Neuronal stem cell (in vitro differentiated cells): ENCODE data around the gene FAM107B.

Experiments used
- DNase-seq: peaks from one replicate; pipeline ENCODE4 v3.0.0-alpha.2; 2013; ENCODE audit warnings: low spot score
- H2AFZ ChIP-seq: one replicate; pipeline ENCODE4 v1.6.1; 2013; ENCODE audit warnings: mild to moderate bottlenecking, low read length, inconsistent platforms
- H2AK5ac ChIP-seq: 2 replicates; pipeline ENCODE4 v1.6.1; 2013; ENCODE audit warnings: low read depth, mild to moderate bottlenecking, inconsistent platforms, low read length, moderate library complexity, mixed read lengths
- H2BK120ac ChIP-seq: 2 replicates; pipeline ENCODE4 v1.6.1; 2013; ENCODE audit warnings: low read depth, mild to moderate bottlenecking, inconsistent platforms, low read length, moderate library complexity, mixed read lengths
- H2BK12ac ChIP-seq: one replicate; pipeline ENCODE4 v1.6.1; 2013; ENCODE audit warnings: low read length, inconsistent platforms
- H2BK15ac ChIP-seq: 2 replicates; pipeline ENCODE4 v1.6.1; 2013; ENCODE audit warnings: mild to moderate bottlenecking, low read length, inconsistent platforms, mixed read lengths
- H2BK5ac ChIP-seq: one replicate; pipeline ENCODE4 v1.6.1; 2013; ENCODE audit warnings: inconsistent platforms, mild to moderate bottlenecking, low read length, moderate library complexity
- H3K14ac ChIP-seq: one replicate; pipeline ENCODE4 v1.6.1; 2013; ENCODE audit warnings: low read length, inconsistent platforms
- H3K18ac ChIP-seq: 2 replicates; pipeline ENCODE4 v1.6.1; 2013; ENCODE audit warnings: low read length, inconsistent platforms
- H3K23ac ChIP-seq: 2 replicates; pipeline ENCODE4 v1.6.1; 2013; ENCODE audit warnings: low read depth, mild to moderate bottlenecking, mixed read lengths, low read length, inconsistent platforms; ENCODE audit not compliant: poor library complexity
- H3K27ac ChIP-seq: replicated peaks from 3 replicates; pipeline ENCODE4 v1.5.1; 2013; ENCODE audit warnings: low read length, inconsistent platforms
- H3K27me3 ChIP-seq, 3 experiments: 2 replicates each; pipeline ENCODE4 v1.6.1; 2013; ENCODE audit warnings: low read length in 3 of 3, mild to moderate bottlenecking in 2 of 3, inconsistent platforms in 1 of 3, low read depth in 1 of 3, mixed read lengths in 1 of 3, moderate library complexity in 1 of 3; ENCODE audit not compliant: control insufficient read depth in 3 of 3, insufficient read depth in 3 of 3
- H3K36me3 ChIP-seq, 2 donors: replicated peaks in 1 of 2; 2 replicates each; pipeline ENCODE4 v1.6.1; 2013; ENCODE audit warnings: low read length in 2 of 2; ENCODE audit not compliant: control insufficient read depth in 2 of 2, insufficient read depth in 2 of 2
- H3K4ac ChIP-seq: 2 replicates; pipeline ENCODE4 v1.6.1; 2013; ENCODE audit warnings: inconsistent platforms, mild to moderate bottlenecking, low read length, moderate library complexity
- H3K4me1 ChIP-seq, 2 donors: 1 replicate in 1 of 2; 2 replicates in 1 of 2; pipeline ENCODE4 v1.6.1; 2013; ENCODE audit warnings: low read length in 2 of 2, low read depth in 1 of 2; ENCODE audit not compliant: control insufficient read depth in 2 of 2, insufficient read depth in 1 of 2
- H3K4me2 ChIP-seq: one replicate; pipeline ENCODE4 v1.6.1; 2013; ENCODE audit warnings: mild to moderate bottlenecking, low read length, inconsistent platforms; ENCODE audit not compliant: insufficient read depth, poor library complexity, severe bottlenecking
- H3K4me3 ChIP-seq, 2 donors: 2 replicates each; pipeline ENCODE4 v1.5.1; 2013; ENCODE audit warnings: low read length in 2 of 2, mild to moderate bottlenecking in 2 of 2, inconsistent platforms in 1 of 2, moderate library complexity in 1 of 2
- H3K79me1 ChIP-seq: one replicate; pipeline ENCODE4 v1.6.1; 2013; ENCODE audit warnings: low read depth, mild to moderate bottlenecking, inconsistent platforms, low read length, moderate library complexity
- H3K9ac ChIP-seq: one replicate; pipeline ENCODE4 v1.6.1; 2013; ENCODE audit warnings: mild to moderate bottlenecking, low read depth, low read length, inconsistent platforms; ENCODE audit not compliant: poor library complexity
- H3K9me3 ChIP-seq, 2 donors: replicated peaks in 1 of 2; 2 replicates each; pipeline versions ENCODE3 to v1.6.1; 2013; ENCODE audit warnings: low read length in 2 of 2, mild to moderate bottlenecking in 2 of 2, inconsistent platforms in 1 of 2, low read depth in 1 of 2, mixed read lengths in 1 of 2, moderate library complexity in 1 of 2; ENCODE audit not compliant: control insufficient read depth in 2 of 2, insufficient read depth in 1 of 2
- H4K8ac ChIP-seq: one replicate; pipeline ENCODE4 v1.6.1; 2013; ENCODE audit warnings: low read depth, mild to moderate bottlenecking, inconsistent platforms, low read length, moderate library complexity
- H4K91ac ChIP-seq: one replicate; pipeline ENCODE4 v1.6.1; 2013; ENCODE audit warnings: low read length, low read depth, mild to moderate bottlenecking, inconsistent platforms; ENCODE audit not compliant: poor library complexity
- WGBS, 2 donors: extraction: QIAGEN DNeasy Blood & Tissue Kit; methylation state at CpG; one replicate each; pipeline ENCODE4 v1.1.7; 2013; ENCODE audit warnings: missing lambda C conversion rate in 2 of 2, mixed read lengths in 1 of 2; ENCODE audit not compliant: insufficient read length in 2 of 2, insufficient replicate concordance in 1 of 2; ENCODE audit errors: extremely low coverage in 2 of 2; 5-methylcytosine and 5-hydroxymethylcytosine counted together

Gene FAM107B

DNA sequence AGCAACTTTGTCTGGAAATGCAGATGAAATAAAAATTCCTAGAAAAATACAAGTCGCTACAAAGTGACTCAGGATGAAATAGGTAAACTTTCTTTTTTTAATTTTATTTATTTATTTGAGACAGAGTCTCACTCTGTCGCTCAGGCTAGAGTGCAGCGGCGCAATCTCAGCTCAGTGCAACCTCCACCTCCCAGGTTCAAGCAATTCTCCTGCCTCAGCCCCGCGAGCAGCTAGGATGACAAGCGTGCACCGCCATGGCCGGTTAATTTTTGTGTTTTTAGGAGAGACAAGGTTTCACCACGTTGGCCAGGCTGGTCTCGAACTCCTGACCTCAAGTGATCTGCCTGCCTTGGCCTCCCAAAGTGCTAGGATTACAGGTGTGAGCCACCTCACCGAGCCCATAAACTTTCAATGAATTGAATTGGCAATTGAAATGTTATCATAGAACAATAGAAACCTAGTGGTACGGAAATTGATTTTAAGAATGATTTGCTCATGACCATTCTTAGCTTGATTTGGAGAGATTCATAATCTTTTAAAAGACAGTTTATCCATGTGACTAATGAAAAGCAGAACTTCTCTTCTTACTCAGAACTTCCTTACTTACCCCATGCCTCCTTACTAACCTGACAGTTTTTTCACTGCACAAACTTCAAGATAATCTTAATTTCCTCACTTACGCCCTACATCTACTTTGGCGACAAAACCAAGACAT, 161.7 kb downstream of the FAM107B start:
- Histone ChIP-seq H3K9ac (no peak overlapping the region), H2AFZ (no peak overlapping the region), H3K4me1 (peaks cover 3 to 4% of the 10 kb centered on the region in 2 donors), H4K8ac (no peak overlapping the region), H4K91ac (no peak overlapping the region), H3K4ac (no peak overlapping the region), H2AK5ac (no peak overlapping the region), H3K18ac (no peak overlapping the region), H3K9me3 (no peaks in the 10 kb centered on the region), H2BK15ac (no peak overlapping the region), H2BK120ac (no peak overlapping the region), H3K79me1 (no peaks in the 10 kb centered on the region), H3K23ac (no peak overlapping the region), H2BK5ac (no peak overlapping the region), H3K36me3 (no peaks in the 10 kb centered on the region), H3K4me2 (no peak overlapping the region), H3K27me3 (peaks cover 0 to 23% (median 0%) of the 10 kb centered on the region in 3 experiments), H3K27ac (no peak overlapping the region), H3K4me3 (no peak overlapping the region), H2BK12ac (no peak overlapping the region), H3K14ac (no peak overlapping the region)
- DNase-seq, result no peak
- WGBS, 2 donors, result 100% methylated on average over 2 of the region's 15 CpGs; no CpG with 5 or more reads in 1 of the 2 donors

DNA sequence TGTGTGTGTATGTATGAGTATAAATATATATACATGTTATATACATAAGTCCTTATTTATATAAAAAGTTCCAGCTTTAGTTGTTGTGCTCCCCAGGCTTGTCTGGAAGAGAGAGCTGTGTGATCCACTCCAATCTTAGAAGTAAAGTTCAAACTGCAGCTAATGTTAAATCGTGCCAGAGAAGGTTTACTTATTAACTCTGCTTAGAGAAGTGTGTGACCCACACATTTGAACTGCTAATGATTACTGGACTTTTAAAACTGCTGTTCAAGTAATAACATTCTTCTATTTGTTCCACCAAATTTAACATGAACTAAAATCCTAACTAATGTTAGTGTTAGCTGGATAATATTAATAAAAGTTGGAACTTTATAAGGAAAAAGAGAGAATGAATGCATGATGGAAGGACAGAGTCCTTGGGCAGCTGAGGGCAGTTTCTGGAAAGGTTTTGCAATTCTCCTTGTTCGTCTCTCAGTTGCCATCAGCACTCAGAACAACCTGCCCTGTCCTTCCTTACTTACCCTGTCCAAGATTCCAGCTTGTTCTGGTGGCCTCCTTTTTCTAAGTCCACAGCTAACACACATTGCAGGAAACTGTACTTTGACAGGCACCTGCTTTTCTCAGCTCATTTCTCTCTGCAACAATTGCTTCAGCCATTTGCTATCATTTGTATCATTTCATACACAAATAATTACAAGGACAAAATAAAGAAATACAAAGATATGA, 162.6 kb downstream of the FAM107B start:
- WGBS, 2 donors, result no CpG with 5 or more reads among the region's 2 CpGs
- DNase-seq, result no peak
- no peak overlapping the region for H2BK120ac ChIP-seq
- no peak overlapping the region for H3K9ac ChIP-seq
- no peak overlapping the region for H3K14ac ChIP-seq
- peaks cover 3% of the 10 kb centered on the region in 2 donors for H3K4me1 ChIP-seq
- H2BK12ac ChIP-seq, result no peak overlapping the region
- H4K91ac ChIP-seq, result no peak overlapping the region
- no peak overlapping the region for H3K27ac ChIP-seq
- H3K9me3 ChIP-seq, result no peaks in the 10 kb centered on the region
- H2BK15ac ChIP-seq, result no peak overlapping the region
- H4K8ac ChIP-seq, result no peak overlapping the region
- H3K27me3 ChIP-seq, result peaks cover 0 to 23% (median 0%) of the 10 kb centered on the region in 3 experiments
- H3K4me2 ChIP-seq, result no peak overlapping the region
- H3K23ac ChIP-seq, result no peak overlapping the region
- H3K18ac ChIP-seq, result no peak overlapping the region
- no peak overlapping the region for H2AK5ac ChIP-seq
- H2BK5ac ChIP-seq, result no peak overlapping the region
- no peaks in the 10 kb centered on the region for H3K36me3 ChIP-seq
- no peak overlapping the region for H2AFZ ChIP-seq
- H3K79me1 ChIP-seq, result no peaks in the 10 kb centered on the region
- no peak overlapping the region for H3K4me3 ChIP-seq
- no peak overlapping the region for H3K4ac ChIP-seq

DNA sequence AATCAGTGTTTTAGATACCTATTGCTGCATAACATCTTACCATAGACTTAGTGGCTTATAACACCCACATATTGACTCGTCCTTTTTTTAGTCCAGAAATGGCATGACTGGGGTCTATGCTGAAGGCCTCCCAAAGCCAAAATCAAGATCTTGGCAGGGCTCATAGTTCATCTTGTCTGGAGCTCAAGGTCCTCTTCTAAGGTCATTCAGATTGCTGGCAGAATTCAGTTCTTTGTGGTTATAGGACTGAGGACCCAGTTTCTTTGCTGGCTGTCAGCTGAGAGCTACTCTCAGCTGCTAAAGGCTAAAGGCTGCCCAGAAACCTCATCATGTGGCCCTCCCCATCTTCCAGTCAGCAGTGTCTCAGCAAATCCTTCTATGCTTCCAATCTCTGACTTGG, 165.5 kb downstream of the FAM107B start:
- no peak overlapping the region for H3K18ac ChIP-seq
- peaks cover 0 to 5% of the 10 kb centered on the region in 2 donors for H3K4me1 ChIP-seq
- H3K9me3 ChIP-seq, result peaks cover 0 to 7% of the 10 kb centered on the region in 2 donors
- H4K91ac ChIP-seq, result no peak overlapping the region
- no peak for DNase-seq
- H3K14ac ChIP-seq, result no peak overlapping the region
- H3K4ac ChIP-seq, result no peak overlapping the region
- H2BK15ac ChIP-seq, result no peak overlapping the region
- no peaks in the 10 kb centered on the region for H3K36me3 ChIP-seq
- no peak overlapping the region for H3K23ac ChIP-seq
- H2AK5ac ChIP-seq, result no peak overlapping the region
- H3K79me1 ChIP-seq, result no peaks in the 10 kb centered on the region
- no peak overlapping the region for H4K8ac ChIP-seq
- no peak overlapping the region for H3K4me2 ChIP-seq
- peaks cover 0 to 43% (median 2%) of the 10 kb centered on the region in 3 experiments for H3K27me3 ChIP-seq
- H3K4me3 ChIP-seq, result no peak overlapping the region
- no peak overlapping the region for H3K9ac ChIP-seq
- WGBS, 2 donors, result no CpG with 5 or more reads among the region's 1 CpG
- no peak overlapping the region for H2BK12ac ChIP-seq
- no peak overlapping the region for H3K27ac ChIP-seq
- H2AFZ ChIP-seq, result no peak overlapping the region
- no peak overlapping the region for H2BK5ac ChIP-seq
- H2BK120ac ChIP-seq, result no peak overlapping the region

- Histone ChIP-seq H4K8ac (no peak overlapping the region), H3K18ac (no peak overlapping the region), H3K27ac (no peak overlapping the region), H2BK120ac (no peak overlapping the region), H2BK12ac (no peak overlapping the region), H3K23ac (peak overlapping the region; percentile 25), H2AK5ac (no peak overlapping the region), H3K9me3 (peaks cover 0 to 7% of the 10 kb centered on the region in 2 donors), H3K79me1 (no peaks in the 10 kb centered on the region), H3K9ac (no peak overlapping the region), H3K36me3 (no peaks in the 10 kb centered on the region), H3K4me1 (peaks cover 0 to 5% of the 10 kb centered on the region in 2 donors), H4K91ac (no peak overlapping the region), H3K4me3 (no peak overlapping the region), H3K27me3 (peaks cover 0 to 41% (median 2%) of the 10 kb centered on the region in 3 experiments), H3K4ac (no peak overlapping the region), H2AFZ (peak overlapping the region; percentile 12), H3K4me2 (no peak overlapping the region), H3K14ac (no peak overlapping the region), H2BK15ac (no peak overlapping the region), H2BK5ac (no peak overlapping the region)
- DNase-seq, result no peak
- WGBS, 2 donors, result no CpG with 5 or more reads among the region's 4 CpGs
These were observed 166.2 kb downstream of the FAM107B start for GRCh38 chr10:14608381-14609001.
